ENCODE results near the gene DCST2. TPM values are rescaled to one million over a fixed set of nuclear protein-coding genes. Genes with fewer than 3 reads are reported as not detected.

Gene DCST2
- total and polyA plus RNA-seq, 2 donors (not counting 3 experiments of a cell fraction or from before 2014, with no cell fraction given), result 0.29 to 0.51 TPM

GRCh38 chr1:155066777-155067176 is 33.2 kb upstream of the DCST2 start:
- Histone ChIP-seq H3K36me3 (ENCODE audit: control insufficient read depth in 2 of 2, extremely low read depth in 1 of 2, insufficient read depth in 2 of 2, low read length in 2 of 2) (peaks cover 4 to 6% of the 10 kb centered on the region in 2 experiments), H3K9ac (replicated peaks; ENCODE audit: extremely low read depth, insufficient read depth, low read length) (no peak overlapping the region), H3K27me3 (ENCODE audit: control insufficient read depth in 2 of 2, insufficient read depth in 2 of 2, low read length in 2 of 2) (no peaks in the 10 kb centered on the region), H2AFZ (ENCODE audit: low read depth, low read length) (no peak overlapping the region), H3K4me3 (replicated peaks in 1 of 3; ENCODE audit: insufficient read depth in 1 of 3, low read depth in 1 of 3, low read length in 3 of 3) (no peak overlapping the region), H3K9me3 (replicated peaks; ENCODE audit: control insufficient read depth, insufficient read depth, low read length) (no peaks in the 10 kb centered on the region), H3K79me2 (ENCODE audit: control insufficient read depth, insufficient read depth, low read length) (peaks cover 5% of the 10 kb centered on the region), H3K27ac (ENCODE audit: insufficient read depth, low read depth, low read length) (no peak overlapping the region), H3K4me2 (ENCODE audit: insufficient read depth, low read length) (no peak overlapping the region), H4K20me1 (replicated peaks; ENCODE audit: control insufficient read depth, extremely low read depth, insufficient read depth, low read length) (no peaks in the 10 kb centered on the region), H3K4me1 (ENCODE audit: control insufficient read depth, extremely low read depth, insufficient read depth, low read length) (peaks cover 10% of the 10 kb centered on the region), H3K9me1 (replicated peaks; ENCODE audit: control insufficient read depth, extremely low read depth, insufficient read depth, low read length) (no peaks in the 10 kb centered on the region)
- CTCF ChIA-PET, result interaction anchor here (0.6 to 6.7 kb wide), 3 partner anchors 18 to 25 kb away, joined by 3 to 49 read pairs (median 4); no protein-coding TSS in a partner anchor
- dilution Hi-C loops (cut with MboI; ENCODE audit: extremely low pct_ligation_motif_present, low sequenced_read_pairs), result no loop called here
- FAIRE-seq, result no peak
- DNase-seq (ENCODE audit: low read depth, low spot score), result no peak
- TF ChIP-seq CTCF (IDR thresholded peaks at IDR 0.05; ENCODE audit: extremely low read depth in 1 of 2, insufficient read depth in 1 of 2, low read depth in 1 of 2, low read length in 2 of 2), result no peak
- TF ChIP-seq FOS (IDR thresholded peaks at IDR 0.05; ENCODE audit: borderline replicate concordance, insufficient read depth, low read length), result no peak
- no peak for TF ChIP-seq POLR2AphosphoS5 (IDR thresholded peaks at IDR 0.05; ENCODE audit: insufficient read depth, low read depth, low read length)
- POLR2A ChIA-PET, result no interaction called here
- no TSS peak for BruUV-seq (replicated peaks)
- intact Hi-C loops (cut with micrococcal nuclease), result no loop called here

- H3K27ac ChIP-seq (ENCODE audit: insufficient read depth, low read depth, low read length), result no peak overlapping the region
- peak overlapping the region; percentile 83 for H3K4me2 ChIP-seq (ENCODE audit: insufficient read depth, low read length)
- intact Hi-C loops (cut with micrococcal nuclease), result no loop called here
- H3K4me3 ChIP-seq (replicated peaks in 1 of 3; ENCODE audit: insufficient read depth in 1 of 3, low read depth in 1 of 3, low read length in 3 of 3), result peak overlapping the region in 2 of 3 experiments; percentile 85 to 98
- H3K27me3 ChIP-seq (ENCODE audit: control insufficient read depth in 2 of 2, insufficient read depth in 2 of 2, low read length in 2 of 2), result no peaks in the 10 kb centered on the region
- ChIA-PET CTCF (interaction anchor here (0.7 to 6.7 kb wide), 10 partner anchors 10 to 130 kb away, joined by 3 to 49 read pairs (median 6); partner anchors contain the start of genes ADAM15 and EFNA3), POLR2A (no interaction called here)
- H4K20me1 ChIP-seq (replicated peaks; ENCODE audit: control insufficient read depth, extremely low read depth, insufficient read depth, low read length), result no peaks in the 10 kb centered on the region
- peaks cover 6 to 15% of the 10 kb centered on the region in 2 experiments for H3K36me3 ChIP-seq (ENCODE audit: control insufficient read depth in 2 of 2, extremely low read depth in 1 of 2, insufficient read depth in 2 of 2, low read length in 2 of 2)
- H3K79me2 ChIP-seq (ENCODE audit: control insufficient read depth, insufficient read depth, low read length), result peaks cover 5% of the 10 kb centered on the region
- peaks cover 10% of the 10 kb centered on the region for H3K4me1 ChIP-seq (ENCODE audit: control insufficient read depth, extremely low read depth, insufficient read depth, low read length)
- DNase-seq (ENCODE audit: low read depth, low spot score) (no peak), FAIRE-seq (no peak)
- no peak for TF ChIP-seq POLR2A (IDR thresholded peaks at IDR 0.05; ENCODE audit: low read depth, low read length)
- TF ChIP-seq JUN (IDR thresholded peaks at IDR 0.05; ENCODE audit: borderline replicate concordance, insufficient read depth, insufficient read length, low read depth), result no peak
- TF ChIP-seq EZH2 (IDR thresholded peaks at IDR 0.05; ENCODE audit: borderline replicate concordance, low read depth, low read length, severe bottlenecking), result no peak
- no peak overlapping the region for H2AFZ ChIP-seq (ENCODE audit: low read depth, low read length)
- dilution Hi-C loops (cut with MboI; ENCODE audit: extremely low pct_ligation_motif_present, low sequenced_read_pairs), result no loop called here
- TSS peak; percentile 53 for BruUV-seq (replicated peaks)
- H3K9me1 ChIP-seq (replicated peaks; ENCODE audit: control insufficient read depth, extremely low read depth, insufficient read depth, low read length), result no peaks in the 10 kb centered on the region
- no peaks in the 10 kb centered on the region for H3K9me3 ChIP-seq (replicated peaks; ENCODE audit: control insufficient read depth, insufficient read depth, low read length)
- H3K9ac ChIP-seq (replicated peaks; ENCODE audit: extremely low read depth, insufficient read depth, low read length), result no peak overlapping the region
These were observed 31.4 kb upstream of the DCST2 start for GRCh38 chr1:155064832-155065429.

Data from endothelial cell of umbilical vein (primary cell).